Osteoblast (primary cell): Measurements from ENCODE around the gene SCN2B. TPM values are rescaled to one million over a fixed set of nuclear protein-coding genes. Genes with fewer than 3 reads are reported as not detected.

Experiments
- DNase-seq: peaks from one replicate; pipeline ENCODE4 v3.0.0; 2011; ENCODE audit warnings: low spot score, mixed read lengths; ENCODE audit not compliant: insufficient read length; ENCODE audit errors: missing footprints
- H2AFZ ChIP-seq: 2 replicates; pipeline ENCODE4 v1.6.0; 2011; ENCODE audit warnings: mild to moderate bottlenecking, low read length
- H3K27ac ChIP-seq: 2 replicates; pipeline ENCODE4 v1.5.1; 2011; ENCODE audit warnings: mild to moderate bottlenecking, low read depth, low read length, moderate library complexity
- H3K27me3 ChIP-seq: 2 replicates; pipeline ENCODE4 v1.6.0; 2012; ENCODE audit warnings: mild to moderate bottlenecking, control low read depth, inconsistent platforms, low read length, moderate library complexity; ENCODE audit not compliant: insufficient read depth
- H3K36me3 ChIP-seq: 2 replicates; pipeline ENCODE4 v1.5.1; 2011; ENCODE audit warnings: mild to moderate bottlenecking, low read length, control low read depth, moderate library complexity; ENCODE audit not compliant: insufficient read depth
- H3K4me1 ChIP-seq: 2 replicates; pipeline ENCODE4 v1.5.1; 2011; ENCODE audit warnings: mild to moderate bottlenecking, low read length, control low read depth, moderate library complexity; ENCODE audit not compliant: insufficient read depth
- H3K4me2 ChIP-seq: 2 replicates; pipeline ENCODE4 v1.6.0; 2011; ENCODE audit warnings: mild to moderate bottlenecking, low read length; ENCODE audit not compliant: insufficient read depth
- H3K4me3 ChIP-seq: fragments of 200-600 bp; sonication (generic); 3 replicates; pipeline ENCODE4 v1.5.1; 2012; ENCODE audit warnings: mild to moderate bottlenecking, low read length, inconsistent platforms; ENCODE audit not compliant: insufficient read depth
- H3K79me2 ChIP-seq: 2 replicates; pipeline ENCODE4 v1.6.0; 2012; ENCODE audit warnings: mild to moderate bottlenecking, low read length, control low read depth, inconsistent platforms; ENCODE audit not compliant: insufficient read depth
- H3K9me3 ChIP-seq: 2 replicates; pipeline ENCODE4 v1.5.1; 2011; ENCODE audit warnings: low read depth, low read length, control low read depth
- H4K20me1 ChIP-seq: 2 replicates; pipeline ENCODE4 v1.6.0; 2012; ENCODE audit warnings: mild to moderate bottlenecking, low read length, control low read depth; ENCODE audit not compliant: insufficient read depth
- total RNA-seq: library from RNA; depleted of rRNA; stranded (reverse); fragments of >200 nt; gene quantifications from 2 replicates; pipeline ENCODE4 v1.2.3, GENCODE V29; 2012
- TF ChIP-seq, protein P1 (sequence below): IDR thresholded peaks from 2 replicates; pipeline ENCODE4 v1.5.1; 2011; ENCODE audit warnings: mild to moderate bottlenecking, low read depth, low read length, moderate library complexity; ENCODE audit errors: extremely low read depth

The SCN2B gene
- total RNA-seq, 1 donor: not detected

GRCh38 chr11:118175031-118175992 is 1.1 kb downstream of the SCN2B start:
- H3K4me2 ChIP-seq: no peak overlapping the region

DNA sequence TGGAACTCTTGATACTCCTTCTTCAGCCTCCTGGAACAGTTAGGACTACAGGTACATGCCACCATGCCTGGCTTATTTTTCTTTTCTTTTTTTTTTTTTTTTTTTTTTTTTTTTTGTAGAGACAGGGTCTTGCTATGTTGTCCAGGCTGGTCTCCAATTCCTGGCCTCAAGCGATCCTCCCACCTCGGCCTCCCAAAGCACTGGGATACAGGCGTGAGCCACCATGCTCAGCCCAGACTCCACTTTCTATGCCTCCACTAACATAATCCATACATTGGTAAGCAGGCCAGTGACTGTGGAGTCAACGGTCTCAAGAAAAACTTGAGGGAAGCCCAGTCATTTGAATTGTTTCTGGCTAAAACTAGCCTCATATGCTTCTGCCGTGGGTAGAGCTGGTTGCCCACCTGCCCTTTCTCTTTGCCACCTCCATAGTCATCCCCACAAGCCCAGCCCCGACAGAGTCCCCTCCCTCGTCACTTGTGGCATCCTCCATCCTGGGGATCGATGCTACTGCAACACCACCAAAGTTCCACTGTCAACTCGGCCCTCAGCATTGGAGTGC is 2.4 kb downstream of the SCN2B start:
- H3K4me2 ChIP-seq: no peak overlapping the region
- H3K9me3 ChIP-seq: no peaks in the 10 kb centered on the region
- peak; percentile 67 for DNase-seq
- no peaks in the 10 kb centered on the region for H3K4me1 ChIP-seq
- no peak overlapping the region for H3K4me3 ChIP-seq
- no peak overlapping the region for H2AFZ ChIP-seq
- no peaks in the 10 kb centered on the region for H3K36me3 ChIP-seq
- H4K20me1 ChIP-seq: no peaks in the 10 kb centered on the region
- H3K27me3 ChIP-seq: peaks cover 33% of the 10 kb centered on the region
- TF ChIP-seq, protein P1, sequence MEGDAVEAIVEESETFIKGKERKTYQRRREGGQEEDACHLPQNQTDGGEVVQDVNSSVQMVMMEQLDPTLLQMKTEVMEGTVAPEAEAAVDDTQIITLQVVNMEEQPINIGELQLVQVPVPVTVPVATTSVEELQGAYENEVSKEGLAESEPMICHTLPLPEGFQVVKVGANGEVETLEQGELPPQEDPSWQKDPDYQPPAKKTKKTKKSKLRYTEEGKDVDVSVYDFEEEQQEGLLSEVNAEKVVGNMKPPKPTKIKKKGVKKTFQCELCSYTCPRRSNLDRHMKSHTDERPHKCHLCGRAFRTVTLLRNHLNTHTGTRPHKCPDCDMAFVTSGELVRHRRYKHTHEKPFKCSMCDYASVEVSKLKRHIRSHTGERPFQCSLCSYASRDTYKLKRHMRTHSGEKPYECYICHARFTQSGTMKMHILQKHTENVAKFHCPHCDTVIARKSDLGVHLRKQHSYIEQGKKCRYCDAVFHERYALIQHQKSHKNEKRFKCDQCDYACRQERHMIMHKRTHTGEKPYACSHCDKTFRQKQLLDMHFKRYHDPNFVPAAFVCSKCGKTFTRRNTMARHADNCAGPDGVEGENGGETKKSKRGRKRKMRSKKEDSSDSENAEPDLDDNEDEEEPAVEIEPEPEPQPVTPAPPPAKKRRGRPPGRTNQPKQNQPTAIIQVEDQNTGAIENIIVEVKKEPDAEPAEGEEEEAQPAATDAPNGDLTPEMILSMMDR: no peak
- H3K27ac ChIP-seq: no peak overlapping the region
- H3K79me2 ChIP-seq: no peaks in the 10 kb centered on the region

More at GRCh38 chr11:118175031-118175992, 1.1 kb downstream of the SCN2B start:
- Histone ChIP-seq H3K27me3 (peaks cover 30% of the 10 kb centered on the region), H3K79me2 (no peaks in the 10 kb centered on the region), H3K4me1 (no peaks in the 10 kb centered on the region), H3K9me3 (no peaks in the 10 kb centered on the region), H3K27ac (no peak overlapping the region), H3K36me3 (no peaks in the 10 kb centered on the region), H4K20me1 (no peaks in the 10 kb centered on the region), H3K4me3 (no peak overlapping the region), H2AFZ (no peak overlapping the region)
- TF ChIP-seq, protein P1: no peak
- peak; percentile 77 for DNase-seq

DNA sequence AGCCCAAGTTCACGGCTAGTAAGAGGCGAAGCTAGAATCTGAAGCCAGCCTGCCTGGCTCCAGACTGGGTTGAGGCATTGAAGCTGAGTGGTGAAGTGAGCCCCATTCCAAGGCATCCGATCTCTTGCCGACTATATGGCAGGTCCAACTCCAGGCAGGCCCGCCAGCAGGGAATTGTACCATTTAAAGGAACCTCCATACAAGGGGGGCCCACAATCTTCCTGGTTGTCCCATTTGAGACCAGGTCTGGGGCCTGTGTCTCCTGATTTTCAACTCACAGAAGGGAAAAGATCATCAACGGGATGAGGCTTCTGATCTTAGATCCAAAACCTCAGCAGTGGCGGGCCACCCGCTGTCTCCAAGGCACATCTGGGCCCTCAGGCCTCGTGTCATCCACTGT is 4.1 kb downstream of the SCN2B start:
- no peak overlapping the region for H3K4me2 ChIP-seq
- no peak overlapping the region for H3K27ac ChIP-seq
- no peaks in the 10 kb centered on the region for H4K20me1 ChIP-seq
- no peaks in the 10 kb centered on the region for H3K4me1 ChIP-seq
- no peak overlapping the region for H3K4me3 ChIP-seq
- H3K9me3 ChIP-seq: no peaks in the 10 kb centered on the region
- H3K36me3 ChIP-seq: no peaks in the 10 kb centered on the region
- peaks cover 33% of the 10 kb centered on the region for H3K27me3 ChIP-seq
- TF ChIP-seq, protein P1: no peak
- peak; percentile 62 for DNase-seq
- H3K79me2 ChIP-seq: no peaks in the 10 kb centered on the region
- no peak overlapping the region for H2AFZ ChIP-seq
